ENCODE data around the gene KIF26B. TPM values are rescaled to one million over a fixed set of nuclear protein-coding genes. Genes with fewer than 3 reads are reported as not detected.

KIF26B gene
- total RNA-seq, 1 donor from 2014 or later = 3.5 TPM

GRCh38 chr1:245552331-245552730 is 397.5 kb downstream of the KIF26B start:
- no peak overlapping the region for H3K4me3 ChIP-seq
- H3K27ac ChIP-seq (replicated peaks) = no peak overlapping the region
- intact Hi-C loops (cut with micrococcal nuclease) = no loop called here
- H3K36me3 ChIP-seq = no peaks in the 10 kb centered on the region
- H3K9me3 ChIP-seq (replicated peaks) = no peaks in the 10 kb centered on the region
- TF ChIP-seq, protein P1, sequence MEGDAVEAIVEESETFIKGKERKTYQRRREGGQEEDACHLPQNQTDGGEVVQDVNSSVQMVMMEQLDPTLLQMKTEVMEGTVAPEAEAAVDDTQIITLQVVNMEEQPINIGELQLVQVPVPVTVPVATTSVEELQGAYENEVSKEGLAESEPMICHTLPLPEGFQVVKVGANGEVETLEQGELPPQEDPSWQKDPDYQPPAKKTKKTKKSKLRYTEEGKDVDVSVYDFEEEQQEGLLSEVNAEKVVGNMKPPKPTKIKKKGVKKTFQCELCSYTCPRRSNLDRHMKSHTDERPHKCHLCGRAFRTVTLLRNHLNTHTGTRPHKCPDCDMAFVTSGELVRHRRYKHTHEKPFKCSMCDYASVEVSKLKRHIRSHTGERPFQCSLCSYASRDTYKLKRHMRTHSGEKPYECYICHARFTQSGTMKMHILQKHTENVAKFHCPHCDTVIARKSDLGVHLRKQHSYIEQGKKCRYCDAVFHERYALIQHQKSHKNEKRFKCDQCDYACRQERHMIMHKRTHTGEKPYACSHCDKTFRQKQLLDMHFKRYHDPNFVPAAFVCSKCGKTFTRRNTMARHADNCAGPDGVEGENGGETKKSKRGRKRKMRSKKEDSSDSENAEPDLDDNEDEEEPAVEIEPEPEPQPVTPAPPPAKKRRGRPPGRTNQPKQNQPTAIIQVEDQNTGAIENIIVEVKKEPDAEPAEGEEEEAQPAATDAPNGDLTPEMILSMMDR (IDR thresholded peaks at IDR 0.05; ENCODE audit: borderline replicate concordance) = no peak
- H3K4me1 ChIP-seq = peaks cover 5% of the 10 kb centered on the region
- H3K27me3 ChIP-seq (ENCODE audit: low read depth) = no peaks in the 10 kb centered on the region
- DNase-seq = no peak

GRCh38 chr1:245556057-245556456 is 401.3 kb downstream of the KIF26B start:
- intact Hi-C loops (cut with micrococcal nuclease) = no loop called here
- H3K9me3 ChIP-seq (replicated peaks) = no peaks in the 10 kb centered on the region
- H3K27ac ChIP-seq (replicated peaks) = no peak overlapping the region
- H3K4me1 ChIP-seq = no peaks in the 10 kb centered on the region
- DNase-seq = no peak
- TF ChIP-seq, protein P1 (IDR thresholded peaks at IDR 0.05; ENCODE audit: borderline replicate concordance) = no peak
- no peaks in the 10 kb centered on the region for H3K27me3 ChIP-seq (ENCODE audit: low read depth)
- H3K36me3 ChIP-seq = no peaks in the 10 kb centered on the region
- no peak overlapping the region for H3K4me3 ChIP-seq

GRCh38 chr1:245558069-245558468 is 403.3 kb downstream of the KIF26B start:
- intact Hi-C loops (cut with micrococcal nuclease) = no loop called here
- Histone ChIP-seq H3K36me3 (no peaks in the 10 kb centered on the region), H3K4me1 (no peaks in the 10 kb centered on the region)

GRCh38 chr1:245560316-245560859 is 405.6 kb downstream of the KIF26B start:
- Histone ChIP-seq H3K27ac (replicated peaks) (no peak overlapping the region), H3K4me1 (no peaks in the 10 kb centered on the region), H3K4me3 (no peak overlapping the region), H3K27me3 (ENCODE audit: low read depth) (peaks cover 4% of the 10 kb centered on the region), H3K9me3 (replicated peaks) (no peaks in the 10 kb centered on the region), H3K36me3 (no peaks in the 10 kb centered on the region)
- no peak for DNase-seq
- TF ChIP-seq, protein P1 (IDR thresholded peaks at IDR 0.05; ENCODE audit: borderline replicate concordance) = no peak
- intact Hi-C loops (cut with micrococcal nuclease) = no loop called here

More at GRCh38 chr1:245558069-245558468, 403.3 kb downstream of the KIF26B start:
- TF ChIP-seq, protein P1 (IDR thresholded peaks at IDR 0.05; ENCODE audit: borderline replicate concordance) = no peak
- peaks cover 4% of the 10 kb centered on the region for H3K27me3 ChIP-seq (ENCODE audit: low read depth)
- no peak overlapping the region for H3K27ac ChIP-seq (replicated peaks)
- H3K9me3 ChIP-seq (replicated peaks) = no peaks in the 10 kb centered on the region
- no peak overlapping the region for H3K4me3 ChIP-seq
- DNase-seq = no peak

GRCh38 chr1:245561665-245562234 is 407.0 kb downstream of the KIF26B start:
- no peaks in the 10 kb centered on the region for H3K36me3 ChIP-seq
- H3K27ac ChIP-seq (replicated peaks) = no peak overlapping the region
- intact Hi-C loops (cut with micrococcal nuclease) = no loop called here
- H3K4me1 ChIP-seq = no peaks in the 10 kb centered on the region
- no peak for DNase-seq
- H3K9me3 ChIP-seq (replicated peaks) = no peaks in the 10 kb centered on the region
- peaks cover 4% of the 10 kb centered on the region for H3K27me3 ChIP-seq (ENCODE audit: low read depth)
- H3K4me3 ChIP-seq = no peak overlapping the region
- TF ChIP-seq, protein P1 (IDR thresholded peaks at IDR 0.05; ENCODE audit: borderline replicate concordance) = no peak
